ENCODE results near the gene VGLL1. TPM values are rescaled to one million over a fixed set of nuclear protein-coding genes. Genes with fewer than 3 reads are reported as not detected.

The VGLL1 gene
- total RNA-seq, 1 experiment from 2014 or later, result not detected

DNA sequence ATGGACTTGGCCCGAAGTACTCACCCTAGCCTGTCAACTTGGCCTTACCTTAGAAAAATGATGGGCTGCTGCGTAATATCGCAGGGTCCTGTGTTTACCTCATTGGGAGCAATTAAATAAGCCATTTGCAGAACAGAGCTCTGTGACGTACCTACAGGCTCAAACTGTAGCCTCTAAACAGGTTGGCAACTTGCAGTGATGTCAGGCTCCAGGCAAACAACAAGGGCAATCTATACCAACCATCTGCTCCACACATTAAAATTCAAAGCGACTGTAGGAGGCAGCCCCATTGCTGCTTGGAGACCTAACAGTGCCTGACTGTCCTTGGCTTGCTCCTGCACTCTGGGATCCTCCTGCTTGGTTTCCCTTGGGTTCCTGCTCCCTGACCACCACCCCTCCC is 17.2 kb downstream of the VGLL1 start:
- ATAC-seq (no peak), DNase-seq (ENCODE audit: low read depth, low spot score) (no peak)
- Histone ChIP-seq H3K79me2 (ENCODE audit: insufficient read depth, low read length) (no peaks in the 10 kb centered on the region), H3K9me2 (ENCODE audit: insufficient read depth) (no peaks in the 10 kb centered on the region), H3K27me3 (ENCODE audit: insufficient read depth, low read length) (no peaks in the 10 kb centered on the region), H3K27ac (ENCODE audit: low read depth, low read length) (no peak overlapping the region), H3K4me2 (ENCODE audit: low read length) (no peak overlapping the region), H2AFZ (ENCODE audit: low read depth, low read length, poor library complexity, severe bottlenecking) (no peak overlapping the region), H3K9me3 (ENCODE audit: control insufficient read depth in 1 of 2, insufficient read depth in 1 of 2, low read depth in 1 of 2, low read length in 2 of 2) (no peaks in the 10 kb centered on the region), H3K4me1 (ENCODE audit: control insufficient read depth in 1 of 2, insufficient read depth in 2 of 2, low read length in 2 of 2) (no peaks in the 10 kb centered on the region), H4K20me1 (ENCODE audit: insufficient read depth) (no peaks in the 10 kb centered on the region), H3K4me3 (replicated peaks in 1 of 2; ENCODE audit: low read depth in 1 of 2, low read length in 2 of 2) (no peak overlapping the region), H3K9ac (ENCODE audit: low read length) (no peak overlapping the region), H3K36me3 (ENCODE audit: control insufficient read depth in 1 of 2, insufficient read depth in 2 of 2, low read length in 2 of 2) (no peaks in the 10 kb centered on the region)
- BruUV-seq (replicated peaks), result no TSS peak
- RAD21 ChIA-PET (ENCODE audit: low non-redundant PET in 1 of 2, low total read pairs in 2 of 2, uncharacterized antibody in 2 of 2, unreplicated experiment in 2 of 2), result no interaction called here
- POLR2A ChIA-PET, result no interaction called here
- intact Hi-C loops (cut with micrococcal nuclease), result no loop called here
- CTCF ChIA-PET, result no interaction called here
- TF ChIP-seq SRF (IDR thresholded peaks at IDR 0.05; ENCODE audit: low read depth) (no peak), JUND (IDR thresholded peaks at IDR 0.05) (no peak), RAD21 (IDR thresholded peaks at IDR 0.05; ENCODE audit: low read depth) (no peak), SP1 (IDR thresholded peaks at IDR 0.05; ENCODE audit: low read depth) (no peak), ATF3 (IDR thresholded peaks at IDR 0.05) (no peak), EZH2 (IDR thresholded peaks at IDR 0.05) (no peak), REST (IDR thresholded peaks at IDR 0.05; ENCODE audit: low read depth) (no peak), SIN3A (IDR thresholded peaks at IDR 0.05; ENCODE audit: low read depth) (no peak)

GRCh38 chrX:136551410-136551809 is 19.4 kb downstream of the VGLL1 start:
- ATAC-seq (no peak), DNase-seq (ENCODE audit: low read depth, low spot score) (no peak)
- CTCF ChIA-PET, result no interaction called here
- Histone ChIP-seq H3K36me3 (ENCODE audit: control insufficient read depth in 1 of 2, insufficient read depth in 2 of 2, low read length in 2 of 2) (no peaks in the 10 kb centered on the region), H2AFZ (ENCODE audit: low read depth, low read length, poor library complexity, severe bottlenecking) (no peak overlapping the region), H3K4me3 (replicated peaks in 1 of 2; ENCODE audit: low read depth in 1 of 2, low read length in 2 of 2) (no peak overlapping the region), H3K27ac (ENCODE audit: low read depth, low read length) (no peak overlapping the region), H3K9ac (ENCODE audit: low read length) (no peak overlapping the region), H4K20me1 (ENCODE audit: insufficient read depth) (no peaks in the 10 kb centered on the region), H3K79me2 (ENCODE audit: insufficient read depth, low read length) (no peaks in the 10 kb centered on the region), H3K4me1 (ENCODE audit: control insufficient read depth in 1 of 2, insufficient read depth in 2 of 2, low read length in 2 of 2) (no peaks in the 10 kb centered on the region), H3K27me3 (ENCODE audit: insufficient read depth, low read length) (no peaks in the 10 kb centered on the region), H3K9me2 (ENCODE audit: insufficient read depth) (no peaks in the 10 kb centered on the region), H3K9me3 (ENCODE audit: control insufficient read depth in 1 of 2, insufficient read depth in 1 of 2, low read depth in 1 of 2, low read length in 2 of 2) (no peaks in the 10 kb centered on the region), H3K4me2 (ENCODE audit: low read length) (no peak overlapping the region)
- POLR2A ChIA-PET, result no interaction called here
- no TSS peak for BruUV-seq (replicated peaks)
- TF ChIP-seq EZH2 (IDR thresholded peaks at IDR 0.05) (no peak), POLR2A (IDR thresholded peaks at IDR 0.05; ENCODE audit: borderline replicate concordance, extremely low read depth, insufficient read depth, insufficient read length) (no peak)
- intact Hi-C loops (cut with micrococcal nuclease), result no loop called here
- RAD21 ChIA-PET (ENCODE audit: low non-redundant PET in 1 of 2, low total read pairs in 2 of 2, uncharacterized antibody in 2 of 2, unreplicated experiment in 2 of 2), result no interaction called here
